ENCODE data around the gene SGO2. TPM values are rescaled to one million over a fixed set of nuclear protein-coding genes. Genes with fewer than 3 reads are reported as not detected.

SGO2 gene
- total RNA-seq, 1 donor from 2014 or later, result 10.7 TPM

- Mint-ChIP-seq H3K27me3 (ENCODE audit: low read depth) (peaks cover 15% of the 10 kb centered on the region), H3K9me3 (no peaks in the 10 kb centered on the region), H3K36me3 (no peaks in the 10 kb centered on the region), H3K4me3 (no peak overlapping the region), H3K27ac (no peak overlapping the region), H3K4me1 (peaks cover 15% of the 10 kb centered on the region)
- no peak for TF ChIP-seq CTCF (IDR thresholded peaks at IDR 0.05; ENCODE audit: unreplicated experiment)
- no peak for DNase-seq (ENCODE audit: low spot score in 2 of 2, unreplicated experiment in 2 of 2)
Observed at GRCh38 chr2:200523604-200524003, 2.4 kb upstream of the SGO2 start.

GRCh38 chr2:200525066-200525465 is 941 bp upstream of the SGO2 start:
- peak overlapping the region; percentile 92 for H3K4me3 Mint-ChIP-seq
- peaks cover 10% of the 10 kb centered on the region for H3K27me3 Mint-ChIP-seq (ENCODE audit: low read depth)

GRCh38 chr2:200525551-200525881 is 491 bp upstream of the SGO2 start:
- H3K27ac Mint-ChIP-seq, result no peak overlapping the region
- peaks cover 10% of the 10 kb centered on the region for H3K27me3 Mint-ChIP-seq (ENCODE audit: low read depth)
- no peak for TF ChIP-seq CTCF (IDR thresholded peaks at IDR 0.05; ENCODE audit: unreplicated experiment)
- DNase-seq (ENCODE audit: low spot score in 2 of 2, unreplicated experiment in 2 of 2), result no peak
- peak overlapping the region; percentile 92 for H3K4me3 Mint-ChIP-seq
- no peaks in the 10 kb centered on the region for H3K9me3 Mint-ChIP-seq
- no peaks in the 10 kb centered on the region for H3K36me3 Mint-ChIP-seq
- peaks cover 15% of the 10 kb centered on the region for H3K4me1 Mint-ChIP-seq

More at GRCh38 chr2:200525066-200525465, 941 bp upstream of the SGO2 start:
- no peak for DNase-seq (ENCODE audit: low spot score in 2 of 2, unreplicated experiment in 2 of 2)
- no peaks in the 10 kb centered on the region for H3K9me3 Mint-ChIP-seq
- no peak overlapping the region for H3K27ac Mint-ChIP-seq
- H3K4me1 Mint-ChIP-seq, result peaks cover 15% of the 10 kb centered on the region
- no peaks in the 10 kb centered on the region for H3K36me3 Mint-ChIP-seq
- TF ChIP-seq CTCF (IDR thresholded peaks at IDR 0.05; ENCODE audit: unreplicated experiment), result no peak

- Mint-ChIP-seq H3K36me3 (no peaks in the 10 kb centered on the region), H3K27me3 (ENCODE audit: low read depth) (peaks cover 7% of the 10 kb centered on the region), H3K4me3 (no peak overlapping the region), H3K27ac (no peak overlapping the region), H3K4me1 (peaks cover 18% of the 10 kb centered on the region), H3K9me3 (no peaks in the 10 kb centered on the region)
- DNase-seq (ENCODE audit: low spot score in 2 of 2, unreplicated experiment in 2 of 2), result no peak
- TF ChIP-seq CTCF (IDR thresholded peaks at IDR 0.05; ENCODE audit: unreplicated experiment), result no peak
Observed at GRCh38 chr2:200528228-200528627, 2.2 kb downstream of the SGO2 start.

- no peak for TF ChIP-seq CTCF (IDR thresholded peaks at IDR 0.05; ENCODE audit: unreplicated experiment)
- Mint-ChIP-seq H3K27me3 (ENCODE audit: low read depth) (no peaks in the 10 kb centered on the region), H3K36me3 (peaks cover 3% of the 10 kb centered on the region), H3K4me1 (peaks cover 13% of the 10 kb centered on the region), H3K27ac (no peak overlapping the region), H3K4me3 (no peak overlapping the region), H3K9me3 (no peaks in the 10 kb centered on the region)
- no peak for DNase-seq (ENCODE audit: low spot score in 2 of 2, unreplicated experiment in 2 of 2)
Observed at GRCh38 chr2:200533754-200534153, 7.7 kb downstream of the SGO2 start.

GRCh38 chr2:200534572-200534971 is 8.6 kb downstream of the SGO2 start:
- TF ChIP-seq CTCF (IDR thresholded peaks at IDR 0.05; ENCODE audit: unreplicated experiment), result no peak
- Mint-ChIP-seq H3K9me3 (peaks cover 1% of the 10 kb centered on the region), H3K27me3 (ENCODE audit: low read depth) (no peaks in the 10 kb centered on the region), H3K27ac (peak overlapping the region; percentile 37), H3K36me3 (peaks cover 5% of the 10 kb centered on the region), H3K4me3 (no peak overlapping the region), H3K4me1 (peaks cover 13% of the 10 kb centered on the region)
- DNase-seq (ENCODE audit: low spot score in 2 of 2, unreplicated experiment in 2 of 2), result no peak

All from mesothelial cell of epicardium (in vitro differentiated cells).